Endothelial cell of umbilical vein (primary cell): ENCODE results near the gene SMCHD1.

Experiments used
- POLR2AphosphoS5 ChIP-seq: IDR thresholded peaks from 2 replicates; pipeline ENCODE4 v1.6.1; 2012; ENCODE audit warnings: low read depth, mild to moderate bottlenecking, control low read depth, low read length, moderate library complexity; ENCODE audit not compliant: insufficient read depth
- TF ChIP-seq, protein P1 (sequence below): IDR thresholded peaks from 2 replicates; pipeline ENCODE4 v1.6.1; 2011; ENCODE audit not compliant: insufficient read depth, insufficient read length
- TF ChIP-seq, protein P2 (sequence below), 2 donors: IDR thresholded peaks; 1 replicate in 1 of 2; 2 replicates in 1 of 2; pipeline ENCODE4 v1.5.1; 2011; ENCODE audit warnings: low read length in 2 of 2, mild to moderate bottlenecking in 2 of 2, moderate library complexity in 2 of 2, control low read depth in 1 of 2, inconsistent platforms in 1 of 2, low read depth in 1 of 2; ENCODE audit not compliant: insufficient read depth in 1 of 2; ENCODE audit errors: extremely low read depth in 1 of 2

DNA sequence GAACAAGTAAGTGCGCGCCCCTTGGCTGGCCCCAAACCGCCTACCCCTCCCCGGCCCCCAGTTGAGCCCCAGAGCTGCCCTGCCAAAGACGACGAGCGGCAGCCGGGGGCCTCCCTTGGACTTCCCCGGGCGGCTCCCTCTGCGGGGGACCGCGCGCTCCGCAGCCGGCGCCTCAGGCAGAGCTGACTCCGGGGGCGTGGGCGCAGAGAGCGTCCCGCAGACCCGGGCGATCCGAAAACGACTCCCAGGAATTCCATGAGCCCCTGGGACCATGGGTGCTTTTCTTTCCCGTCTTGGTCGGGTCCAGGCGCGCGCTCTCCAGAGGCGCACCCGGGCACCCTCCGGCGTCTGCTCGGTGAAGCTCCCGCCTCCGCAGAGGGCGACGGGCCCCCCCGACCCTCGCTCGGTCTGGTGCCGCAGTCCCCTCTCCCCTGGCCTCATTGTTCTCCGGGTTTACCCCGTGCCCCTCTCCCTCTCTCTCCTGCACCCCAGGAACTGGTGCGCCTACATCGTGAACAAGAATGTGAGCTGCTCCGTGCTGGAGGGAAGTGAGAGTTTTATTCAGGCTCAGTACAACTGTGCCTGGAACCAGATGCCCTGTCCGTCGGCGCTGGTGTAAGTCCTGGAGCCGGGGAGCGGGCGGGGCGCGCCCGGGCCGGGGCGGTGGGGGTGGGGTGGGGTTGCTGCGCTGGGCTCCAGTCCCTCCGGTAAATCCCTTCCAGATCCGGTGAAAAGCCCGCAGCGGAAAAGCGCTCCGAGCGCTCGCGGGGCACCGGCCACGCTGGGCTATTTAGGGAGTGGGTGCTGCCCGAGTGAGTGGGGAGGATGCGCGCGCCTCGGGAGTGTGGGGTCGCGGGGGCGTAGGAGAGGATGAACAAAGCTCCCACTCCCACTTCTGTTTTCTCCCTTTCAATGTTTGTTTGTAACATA lies 192.1 kb downstream of the SMCHD1 start:
- TF ChIP-seq, protein P1, sequence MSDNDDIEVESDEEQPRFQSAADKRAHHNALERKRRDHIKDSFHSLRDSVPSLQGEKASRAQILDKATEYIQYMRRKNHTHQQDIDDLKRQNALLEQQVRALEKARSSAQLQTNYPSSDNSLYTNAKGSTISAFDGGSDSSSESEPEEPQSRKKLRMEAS: no peak
- no peak for TF ChIP-seq POLR2AphosphoS5
- TF ChIP-seq, protein P2, sequence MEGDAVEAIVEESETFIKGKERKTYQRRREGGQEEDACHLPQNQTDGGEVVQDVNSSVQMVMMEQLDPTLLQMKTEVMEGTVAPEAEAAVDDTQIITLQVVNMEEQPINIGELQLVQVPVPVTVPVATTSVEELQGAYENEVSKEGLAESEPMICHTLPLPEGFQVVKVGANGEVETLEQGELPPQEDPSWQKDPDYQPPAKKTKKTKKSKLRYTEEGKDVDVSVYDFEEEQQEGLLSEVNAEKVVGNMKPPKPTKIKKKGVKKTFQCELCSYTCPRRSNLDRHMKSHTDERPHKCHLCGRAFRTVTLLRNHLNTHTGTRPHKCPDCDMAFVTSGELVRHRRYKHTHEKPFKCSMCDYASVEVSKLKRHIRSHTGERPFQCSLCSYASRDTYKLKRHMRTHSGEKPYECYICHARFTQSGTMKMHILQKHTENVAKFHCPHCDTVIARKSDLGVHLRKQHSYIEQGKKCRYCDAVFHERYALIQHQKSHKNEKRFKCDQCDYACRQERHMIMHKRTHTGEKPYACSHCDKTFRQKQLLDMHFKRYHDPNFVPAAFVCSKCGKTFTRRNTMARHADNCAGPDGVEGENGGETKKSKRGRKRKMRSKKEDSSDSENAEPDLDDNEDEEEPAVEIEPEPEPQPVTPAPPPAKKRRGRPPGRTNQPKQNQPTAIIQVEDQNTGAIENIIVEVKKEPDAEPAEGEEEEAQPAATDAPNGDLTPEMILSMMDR (IDR thresholded peaks at IDR 0.05; ENCODE audit: extremely low read depth in 1 of 2, insufficient read depth in 1 of 2, low read depth in 1 of 2, low read length in 2 of 2): no peak
